Hypothalamus (tissue), 51 donors: Measurements from ENCODE around the gene DNAAF8.

ENCODE experiments used
- DNase-seq, 51 donors: peaks; one replicate each; lab custom pipeline; 2025; lab: John Stamatoyannopoulos, UW

DNAAF8 gene

DNA sequence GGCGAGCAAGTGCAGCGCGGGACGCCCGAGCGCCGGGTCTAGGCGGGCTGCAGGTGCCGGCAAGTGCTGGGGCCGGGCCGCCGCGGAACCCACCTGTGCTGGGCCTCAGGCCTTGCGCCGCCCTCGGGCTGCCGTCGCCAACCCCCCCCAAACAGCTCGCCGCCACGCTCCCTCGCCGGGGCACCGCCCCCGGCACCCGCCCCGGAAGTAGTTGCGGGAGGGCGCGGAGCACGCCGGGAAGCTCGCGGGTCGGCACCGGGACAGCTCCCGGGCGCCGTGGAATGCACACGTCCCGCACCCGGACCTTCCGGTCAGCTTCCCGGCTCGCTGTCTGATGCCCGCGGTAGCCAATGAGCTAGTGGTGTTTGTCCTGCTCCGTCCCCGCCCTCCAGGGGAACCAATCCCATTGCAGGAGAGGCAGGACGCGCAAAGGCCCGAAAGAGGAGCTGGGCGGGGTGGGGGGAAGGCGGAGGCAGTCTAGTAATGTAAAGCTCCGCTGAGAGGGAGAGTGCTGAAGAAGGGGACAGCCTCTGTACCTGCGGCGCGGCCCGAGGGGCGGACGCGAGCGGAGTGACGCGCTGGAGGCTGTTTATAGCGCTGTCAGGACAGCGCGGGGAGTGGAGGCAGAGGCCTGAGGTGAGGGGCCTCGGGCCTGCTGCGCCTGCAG lies at the start of gene DNAAF8, which contains the start of gene ANKS3:
Gene DNAAF8 (plus strand): TSS at position 475 of the 667 bp plus-strand sequence. CDS start 1,978 bp downstream, outside the sequence.
Gene ANKS3 (minus strand): TSS at position 209 of the 667 bp plus-strand sequence. CDS start 4,122 bp downstream, outside the sequence.
- peak; percentile 43 to 98 (median 94) for DNase-seq

DNA sequence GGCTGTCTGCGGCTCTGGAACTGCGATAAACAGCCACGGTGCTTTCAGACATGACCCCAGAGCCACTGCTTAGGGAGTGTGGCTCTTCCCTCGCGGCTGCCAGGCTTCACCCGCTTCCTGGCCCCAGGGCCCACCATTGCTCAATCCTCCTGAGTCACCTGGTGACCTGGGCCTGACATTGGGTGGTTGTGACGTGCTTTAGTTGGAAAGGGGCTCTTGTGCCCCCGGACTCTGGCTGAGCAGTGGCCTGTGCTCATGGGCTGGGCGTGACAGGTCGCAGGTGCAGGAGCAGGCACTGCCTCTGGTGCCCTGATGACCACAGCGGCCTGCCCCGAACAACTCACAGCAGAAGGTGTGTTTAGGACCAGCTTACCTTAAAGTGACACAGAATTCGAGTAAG lies 49.6 kb upstream of the DNAAF8 start:
- no peak for DNase-seq

DNA sequence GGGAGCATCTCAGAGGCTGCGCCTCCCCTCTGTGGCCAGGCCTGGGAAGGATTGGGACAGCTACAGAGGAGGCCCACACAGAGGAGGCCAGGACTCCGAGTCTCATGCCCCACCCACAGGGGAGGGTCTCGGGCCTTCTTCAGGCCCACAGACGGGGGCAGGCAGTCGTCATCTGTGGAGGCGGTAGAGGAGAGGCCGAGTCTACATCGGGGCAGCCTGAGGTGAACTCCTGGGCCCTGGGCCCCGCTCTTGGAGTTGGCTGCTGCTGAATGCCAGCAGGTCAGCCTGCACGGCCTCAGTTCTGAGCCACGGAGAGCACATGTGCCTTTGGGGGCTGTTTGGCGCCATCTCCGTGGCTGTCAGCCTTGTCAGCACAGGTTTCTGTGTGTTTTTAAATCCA lies 49.0 kb upstream of the DNAAF8 start:
- peak in 8 of 51 donors; percentile 16 to 58 (median 39) for DNase-seq

DNA sequence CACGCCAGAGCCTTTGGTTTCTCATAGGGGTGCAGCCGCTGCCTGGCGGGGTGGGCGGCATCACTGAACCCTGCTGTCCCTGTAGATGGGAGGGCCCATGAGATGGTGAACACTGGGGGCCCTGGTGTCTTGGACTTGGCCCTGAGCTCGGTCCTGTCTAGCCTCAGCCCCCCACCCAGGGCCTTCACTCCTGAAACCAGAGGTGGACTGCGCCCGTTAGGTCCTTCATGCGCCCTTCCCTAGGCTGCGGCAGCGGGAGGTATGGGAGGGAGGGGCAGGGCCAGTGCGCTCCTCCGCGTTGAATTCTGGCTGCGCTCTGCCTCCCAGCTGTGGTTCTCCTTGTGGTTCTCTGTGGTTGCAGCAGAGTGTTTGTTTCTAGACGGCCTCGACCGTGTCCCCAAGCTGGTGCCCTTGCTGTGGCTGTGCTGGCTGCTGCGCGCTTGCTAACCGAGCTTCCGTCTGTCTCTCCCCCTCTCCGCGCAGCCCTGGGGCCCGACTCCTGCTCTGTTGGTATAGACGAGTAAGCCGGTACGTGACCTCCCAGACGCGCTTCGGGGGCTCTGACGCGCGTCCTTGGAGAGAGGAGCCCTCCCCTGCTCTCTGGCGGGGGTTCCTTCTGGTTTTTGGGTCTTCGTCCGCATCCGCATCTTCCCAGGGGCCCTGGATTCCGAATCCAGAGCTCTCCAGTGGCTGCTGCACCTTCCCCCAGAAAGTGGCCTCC lies 48.4 kb upstream of the DNAAF8 start:
- DNase-seq: no peak

DNA sequence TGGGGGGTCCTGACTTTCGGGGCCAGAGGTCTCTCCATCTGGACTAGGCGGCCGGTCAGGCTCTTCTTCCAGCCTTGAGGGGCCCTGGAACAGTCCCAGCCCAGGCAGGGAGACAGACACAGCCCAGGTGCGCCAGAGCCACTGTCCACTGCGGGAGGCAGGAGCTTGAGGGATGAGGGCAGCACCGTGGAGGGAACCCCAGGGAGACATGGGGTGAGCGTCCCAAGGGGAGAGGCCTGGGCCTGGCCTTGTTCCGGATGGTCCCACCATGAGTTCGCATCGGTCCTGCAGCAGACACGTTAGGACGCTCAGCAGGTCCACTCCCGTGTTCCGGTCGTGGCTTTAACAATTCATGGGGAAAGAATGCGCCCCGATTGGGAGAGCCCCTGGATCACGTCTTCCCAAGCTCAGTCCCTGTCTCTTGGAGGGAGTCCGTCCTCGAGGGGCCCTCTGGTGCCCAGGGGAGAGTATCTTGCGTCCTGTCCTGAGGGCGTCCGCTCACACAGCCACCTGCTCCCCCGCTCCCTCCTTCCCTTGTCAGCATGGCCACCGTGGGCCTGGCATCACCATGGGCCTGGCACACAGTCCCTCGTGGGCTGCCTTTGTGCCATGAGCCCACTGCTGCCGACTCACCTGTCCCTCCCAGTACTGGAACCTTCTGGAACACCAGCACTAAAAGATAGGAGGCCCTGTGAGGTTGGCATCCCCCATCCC lies 47.7 kb upstream of the DNAAF8 start:
- DNase-seq: no peak

DNA sequence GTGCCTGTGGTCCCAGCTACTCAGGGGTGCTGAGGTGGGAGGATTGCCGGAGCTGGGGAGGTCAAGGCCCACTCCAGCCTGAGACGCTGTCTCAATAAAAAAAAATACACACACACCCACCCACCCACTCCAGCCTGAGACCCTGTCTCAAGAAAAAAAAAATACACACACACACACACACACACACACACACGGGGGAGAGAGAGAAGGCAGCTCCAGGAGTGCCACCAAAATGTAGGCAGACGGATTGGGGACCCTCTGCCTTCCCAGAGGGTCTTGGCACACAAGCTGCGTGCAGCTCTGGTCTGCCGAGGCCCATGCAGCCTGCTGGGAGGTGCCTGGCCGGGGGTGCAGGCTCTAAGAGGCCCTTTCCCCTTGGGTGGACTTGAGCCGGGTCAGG lies 46.9 kb upstream of the DNAAF8 start:
- no peak for DNase-seq

DNA sequence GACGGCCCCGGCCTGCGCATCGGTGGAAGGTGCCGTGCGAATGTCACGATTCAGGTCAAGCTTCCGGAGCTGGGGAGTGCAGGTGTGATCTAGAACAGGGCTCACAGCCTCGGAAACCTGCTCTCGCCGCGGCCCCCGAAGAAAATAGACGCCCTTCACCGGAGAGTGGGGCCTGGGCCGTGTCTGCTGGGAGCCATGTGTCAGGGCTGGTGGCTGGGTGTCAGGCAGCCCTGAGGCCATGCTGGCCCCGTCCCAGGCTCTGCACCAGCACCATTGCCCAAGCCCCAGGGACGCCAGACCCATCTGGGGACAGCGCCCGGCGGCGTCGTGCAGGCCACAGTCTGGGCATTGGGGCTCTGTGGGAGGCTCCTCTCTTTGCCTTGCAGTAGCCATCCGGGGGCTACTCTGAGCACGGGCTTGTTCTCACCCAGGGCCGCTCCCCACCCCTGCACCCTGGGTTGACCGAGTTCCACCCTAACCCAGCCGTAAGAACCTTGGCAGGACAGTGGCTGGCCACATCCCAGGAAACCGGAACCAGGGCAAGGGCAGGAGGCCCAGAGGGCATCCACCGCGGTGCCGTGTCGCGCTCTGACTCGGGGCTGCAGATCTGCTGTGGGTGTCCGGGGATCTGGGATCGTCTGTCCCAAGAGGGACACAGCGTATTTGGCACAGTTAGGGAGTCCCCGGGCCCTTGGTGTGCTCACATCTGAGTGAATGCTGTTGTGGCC lies 46.2 kb upstream of the DNAAF8 start:
- no peak for DNase-seq

DNA sequence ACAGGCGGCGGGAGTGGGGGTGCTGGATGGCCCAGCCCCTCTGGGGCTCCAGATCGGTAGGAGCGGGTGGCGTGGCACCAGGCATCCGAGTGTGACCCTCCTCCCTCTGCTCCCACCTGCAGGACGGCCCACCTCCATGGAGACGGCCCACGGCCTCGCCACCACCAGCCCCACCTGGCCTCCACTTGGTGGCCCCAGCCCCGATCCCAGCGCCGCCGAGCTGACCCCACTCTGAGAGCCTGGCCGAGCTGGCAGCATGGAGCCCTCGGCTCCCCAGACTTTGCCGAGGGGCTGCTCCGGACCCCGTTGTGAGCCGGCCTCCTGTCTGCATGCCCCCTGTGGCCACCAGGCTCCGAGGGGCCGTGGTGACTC lies 45.7 kb upstream of the DNAAF8 start:
- no peak for DNase-seq

DNA sequence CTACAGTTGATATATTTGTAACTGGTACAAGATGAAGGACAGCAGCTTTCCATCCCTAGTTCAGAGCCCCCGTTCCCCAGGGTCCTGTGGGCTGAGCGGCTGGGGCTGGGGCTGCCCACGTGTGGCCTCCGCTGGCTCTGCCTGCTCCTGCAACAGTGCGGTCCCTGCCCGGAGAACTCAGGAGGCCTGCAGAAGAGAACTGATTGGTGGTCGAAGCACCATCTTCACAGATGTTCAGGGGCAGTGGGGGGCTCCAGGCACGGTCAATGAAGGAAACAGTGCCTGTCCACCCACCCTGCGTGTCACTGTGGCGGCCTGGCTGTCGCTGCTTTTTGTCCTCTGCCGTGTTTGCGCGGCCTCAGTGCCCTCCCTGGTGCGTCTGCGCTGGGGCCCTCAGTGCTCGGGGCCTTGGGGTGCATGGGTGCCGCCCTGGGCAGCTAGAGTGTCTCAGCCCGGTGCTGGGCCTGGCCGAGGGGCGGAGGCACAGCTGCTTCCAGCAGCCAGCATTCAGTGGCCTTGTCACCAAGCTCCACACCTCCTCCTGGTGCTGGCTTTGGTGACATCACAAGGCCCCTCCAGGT lies 45.2 kb upstream of the DNAAF8 start:
- DNase-seq: no peak

DNA sequence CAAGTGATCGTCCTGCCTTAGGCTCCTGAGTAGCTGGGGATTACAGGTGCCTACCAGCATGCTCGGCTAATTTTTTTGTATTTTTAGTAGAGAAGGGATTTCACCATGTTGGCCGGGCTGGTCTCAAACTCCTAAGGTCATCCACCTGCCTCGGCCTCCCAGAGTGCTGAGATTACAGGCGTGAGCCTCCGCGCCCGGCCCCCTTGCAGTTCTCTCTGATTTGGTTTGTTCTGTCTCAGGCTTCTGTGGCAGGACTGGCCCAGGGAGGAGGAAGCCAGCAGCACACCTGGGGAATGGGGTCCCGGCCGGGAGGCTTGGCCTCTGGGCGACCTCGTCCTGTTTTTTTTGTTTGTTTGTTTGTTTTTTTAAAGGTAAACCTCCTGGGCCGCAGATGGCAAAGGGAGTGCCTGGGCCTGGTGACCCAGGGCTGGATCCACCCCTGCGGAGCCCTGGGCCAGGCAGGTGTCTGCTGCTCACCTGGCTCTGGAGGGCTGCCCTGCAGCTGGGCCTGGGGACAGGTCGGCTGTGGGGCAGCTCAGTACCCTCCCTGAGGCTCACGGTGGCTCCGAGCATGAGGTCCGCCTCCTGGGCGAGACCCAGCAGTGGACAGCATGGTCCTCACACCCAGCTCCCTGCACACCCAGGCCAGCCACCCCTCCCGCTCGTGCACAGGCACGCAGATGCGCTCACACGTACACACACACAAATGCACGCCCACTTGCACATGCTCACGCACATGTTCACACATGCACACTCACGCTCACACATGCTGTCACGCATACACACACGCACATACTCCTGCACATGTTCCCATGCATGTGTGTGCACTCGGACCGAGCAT lies 44.3 kb upstream of the DNAAF8 start:
- DNase-seq: no peak

DNA sequence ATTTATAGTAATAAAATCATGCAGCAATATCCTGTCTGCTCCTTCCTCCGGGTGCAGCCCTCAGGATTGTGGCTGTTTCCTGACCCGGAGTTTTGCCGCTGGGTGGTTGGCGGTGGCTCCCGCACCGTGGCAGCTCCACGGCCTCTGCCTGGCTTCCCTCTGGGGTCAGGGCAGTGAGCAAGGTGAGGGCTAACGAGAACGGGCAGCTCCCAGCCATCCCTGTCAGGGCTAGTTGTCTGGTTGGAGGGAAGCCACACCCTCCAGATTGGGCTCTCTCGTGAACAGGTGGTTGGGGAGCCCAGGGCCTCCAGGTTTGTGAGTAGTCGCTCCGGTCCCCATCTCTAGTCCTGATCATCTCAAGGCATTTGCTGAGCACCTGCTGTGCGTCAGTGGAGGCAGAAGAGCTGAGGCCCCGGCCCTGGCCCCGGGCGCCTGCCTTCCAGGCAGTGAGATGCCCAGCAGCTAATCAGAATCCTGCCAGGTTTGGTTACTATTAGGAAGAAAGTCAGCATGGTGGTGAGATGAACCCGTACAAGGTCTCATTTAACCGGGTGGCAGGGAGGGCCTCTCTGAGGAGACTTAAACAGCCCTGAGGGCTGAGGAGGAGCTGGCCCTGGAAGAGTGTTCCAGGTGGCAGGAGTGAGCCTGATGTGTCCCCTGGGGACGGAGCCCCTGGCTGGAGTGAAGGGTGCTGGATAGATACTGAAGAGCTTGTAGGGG lies 43.2 kb upstream of the DNAAF8 start:
- no peak for DNase-seq

DNA sequence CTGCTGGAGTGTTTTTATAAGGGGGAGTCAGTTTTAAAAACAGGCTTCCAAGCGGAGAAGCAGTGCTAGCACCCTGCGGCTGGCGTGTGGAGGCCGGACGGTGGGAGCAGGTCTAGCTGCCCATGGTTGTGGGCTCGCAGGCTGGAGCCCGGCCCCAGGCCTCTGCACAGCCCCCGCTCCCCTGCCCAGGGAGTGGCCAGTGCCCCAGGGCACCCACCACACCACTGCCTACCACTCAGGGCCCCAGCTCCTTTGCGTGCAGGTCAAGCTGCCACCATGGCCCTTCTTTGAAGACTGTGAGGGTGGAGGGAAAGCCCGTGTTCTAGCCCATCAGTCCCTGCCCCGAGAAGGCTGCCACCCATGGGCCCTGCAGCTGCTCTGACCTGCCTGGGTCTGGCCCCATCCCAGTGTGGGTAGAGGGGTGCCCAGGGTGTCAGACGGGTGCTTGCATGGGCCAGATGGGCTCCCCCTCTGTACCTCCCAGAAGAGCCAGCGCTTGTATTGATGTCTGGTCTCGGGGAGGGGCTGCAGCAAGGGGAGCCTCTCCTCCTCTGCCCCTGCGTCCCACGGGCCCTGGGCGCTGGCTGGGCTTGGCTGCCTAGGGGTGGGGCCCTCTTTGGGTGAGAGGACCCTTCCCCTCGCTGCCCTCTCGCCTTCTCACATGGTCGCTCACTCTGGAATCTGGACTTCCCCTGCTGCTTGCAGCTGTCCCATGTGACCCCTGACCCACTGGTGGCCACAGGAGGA lies 42.5 kb upstream of the DNAAF8 start:
- DNase-seq: no peak

DNA sequence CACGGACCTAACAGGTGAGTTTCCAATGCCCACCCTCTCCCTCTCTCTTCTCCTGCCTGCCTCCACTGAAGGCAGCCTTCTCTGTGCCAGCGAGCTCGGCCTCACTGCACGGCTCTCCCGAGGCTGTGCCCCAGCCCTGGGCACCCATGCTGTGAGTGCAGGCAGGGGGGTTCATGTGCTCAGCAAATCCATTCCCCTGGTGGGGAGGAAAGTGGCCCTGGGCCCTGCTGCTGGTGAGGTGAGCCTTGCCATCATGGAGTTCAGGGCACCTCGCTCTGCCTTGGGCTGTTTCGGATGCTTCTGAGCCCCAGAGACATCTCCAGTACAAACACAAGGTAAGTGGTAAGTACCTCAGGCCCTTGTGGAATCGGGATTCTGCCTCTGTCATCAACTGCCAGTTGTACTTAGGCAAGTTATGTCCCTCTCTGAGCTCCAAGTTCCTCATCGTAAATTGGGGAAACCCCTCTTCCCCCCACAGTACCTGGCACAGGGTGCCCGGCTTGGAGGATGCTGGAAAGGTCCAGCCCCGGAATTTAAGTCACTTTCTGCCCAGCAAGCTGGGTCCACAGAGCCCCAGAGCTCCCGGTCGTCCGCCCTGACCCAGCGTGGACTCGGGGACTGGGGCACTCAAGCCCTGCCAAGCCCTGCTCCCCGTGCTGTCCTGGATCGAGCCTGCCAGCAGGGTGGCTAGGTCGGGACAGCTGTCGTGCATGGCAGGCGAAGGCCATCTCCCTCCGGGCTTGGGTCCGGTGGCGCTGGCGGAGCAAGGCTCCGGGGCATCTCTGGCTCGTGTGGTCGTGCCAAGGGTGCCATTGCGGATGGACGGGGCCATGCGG lies 41.7 kb upstream of the DNAAF8 start:
- DNase-seq: peak in 5 of 51 donors; percentile 55 to 66 (median 65)

DNA sequence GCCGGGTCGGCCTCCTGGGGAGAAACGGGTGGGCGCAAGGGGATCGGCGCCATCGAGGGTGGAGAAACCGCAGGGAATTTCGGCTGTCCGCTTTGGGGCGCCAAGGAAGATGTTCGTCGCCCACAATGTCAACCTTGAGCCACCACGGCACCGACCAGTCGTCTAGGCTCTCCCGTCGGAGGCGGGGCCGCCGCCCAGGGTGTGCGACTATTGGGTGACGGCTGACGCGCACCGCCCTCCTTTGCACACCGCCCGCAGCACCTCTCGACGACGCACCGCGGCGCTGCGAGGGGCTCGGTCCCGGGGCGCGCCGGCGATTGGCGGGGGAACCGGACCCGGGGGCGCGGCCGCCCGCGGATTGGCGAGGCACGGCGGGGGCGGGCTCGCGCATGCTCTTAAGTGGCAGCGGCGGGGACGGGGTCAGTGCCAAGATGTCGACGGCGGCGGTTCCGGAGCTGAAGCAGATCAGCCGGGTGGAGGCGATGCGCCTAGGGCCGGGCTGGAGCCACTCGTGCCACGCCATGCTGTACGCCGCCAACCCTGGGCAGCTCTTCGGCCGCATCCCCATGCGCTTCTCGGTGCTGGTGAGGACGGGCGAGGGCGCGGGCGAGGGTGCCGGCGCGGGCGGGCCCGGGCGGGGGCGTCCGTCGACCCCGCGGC lies 40.9 kb upstream of the DNAAF8 start, which contains the start of gene NUDT16L1:
Gene NUDT16L1 (plus strand): TSS at position 267 of the 660 bp plus-strand sequence. CDS start 165 bp downstream, at position 432.
- peak; percentile 54 to 98 (median 94) for DNase-seq

DNA sequence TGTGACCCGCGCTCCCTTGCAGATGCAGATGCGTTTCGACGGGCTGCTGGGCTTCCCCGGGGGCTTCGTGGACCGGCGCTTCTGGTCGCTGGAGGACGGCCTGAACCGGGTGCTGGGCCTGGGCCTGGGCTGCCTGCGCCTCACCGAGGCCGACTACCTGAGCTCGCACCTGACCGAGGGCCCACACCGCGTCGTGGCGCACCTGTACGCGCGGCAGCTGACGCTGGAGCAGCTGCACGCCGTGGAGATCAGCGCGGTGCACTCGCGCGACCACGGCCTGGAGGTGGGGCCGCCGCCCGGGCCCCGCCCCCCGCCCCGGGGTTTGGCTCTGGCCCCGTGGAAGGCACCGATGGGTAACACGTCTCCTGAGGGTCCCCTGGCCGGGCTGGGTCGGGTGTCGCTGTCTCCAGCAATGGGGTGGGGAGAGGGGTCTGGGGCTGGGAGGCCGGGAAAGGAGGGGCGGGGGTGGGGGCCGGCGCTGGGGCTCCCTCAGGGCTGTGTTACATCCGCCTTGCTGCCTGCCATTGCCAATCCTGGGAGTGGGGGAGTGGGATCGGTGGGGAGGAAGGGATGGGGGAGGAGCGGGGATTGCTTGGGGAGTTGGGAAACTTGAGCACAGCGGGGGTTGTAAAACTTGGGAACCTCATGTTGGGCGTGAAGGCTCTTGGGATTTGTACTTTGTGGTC lies 40.2 kb upstream of the DNAAF8 start:
- peak in 10 of 51 donors; percentile 17 to 58 (median 41) for DNase-seq
